Measurements from ENCODE around the gene DAGLB.
A peak's percentile ranks its signal among the peaks of the same experiment; 100 is the strongest.

Gene DAGLB

GRCh38 chr7:6435486-6436384 lies 12.0 kb downstream of the DAGLB start:
- TF ChIP-seq CTCF (IDR thresholded peaks at IDR 0.05; ENCODE audit: low read length) (peak; percentile 96), EZH2 (IDR thresholded peaks at IDR 0.05; ENCODE audit: borderline replicate concordance, low read length) (no peak)
- no peaks in the 10 kb centered on the region for H3K79me2 ChIP-seq (ENCODE audit: insufficient read depth, low read length)
- peaks cover 17% of the 10 kb centered on the region for H3K4me1 ChIP-seq (ENCODE audit: insufficient read depth, low read length, severe bottlenecking)
- 0 out of 2 replicates have a peak overlapping the region, but pooled peaks have one; percentile 14 for H3K4me2 ChIP-seq (ENCODE audit: low read length)
- no peak overlapping the region for H2AFZ ChIP-seq (ENCODE audit: low read length)
- H3K36me3 ChIP-seq (ENCODE audit: insufficient read depth, low read length), result peaks cover 32% of the 10 kb centered on the region; the same call in 1 of the 2 replicates
- no peaks in the 10 kb centered on the region for H3K27me3 ChIP-seq (ENCODE audit: insufficient read depth, low read length)
- H3K9ac ChIP-seq (ENCODE audit: low read length), result no peak overlapping the region
- no peaks in the 10 kb centered on the region for H3K9me2 ChIP-seq (ENCODE audit: low read depth, low read length)
- no peaks in the 10 kb centered on the region for H3K9me3 ChIP-seq (ENCODE audit: low read length)
- peak overlapping the region; percentile 34 for H3K27ac ChIP-seq (ENCODE audit: low read depth, low read length, poor library complexity, severe bottlenecking)
- H4K20me1 ChIP-seq (ENCODE audit: insufficient read depth, low read length), result no peaks in the 10 kb centered on the region
- H3F3A ChIP-seq (ENCODE audit: insufficient read depth, low read length), result no peaks in the 10 kb centered on the region
- no peak overlapping the region for H3K4me3 ChIP-seq (ENCODE audit: low read depth, low read length, poor library complexity, severe bottlenecking)

GRCh38 chr7:6433784-6434615 lies 13.8 kb downstream of the DAGLB start:
- Histone ChIP-seq H4K20me1 (ENCODE audit: insufficient read depth, low read length) (no peaks in the 10 kb centered on the region), H3K4me3 (ENCODE audit: low read depth, low read length, poor library complexity, severe bottlenecking) (no peak overlapping the region), H3K27ac (ENCODE audit: low read depth, low read length, poor library complexity, severe bottlenecking) (no peak overlapping the region), H2AFZ (ENCODE audit: low read length) (no peak overlapping the region), H3K9me3 (ENCODE audit: low read length) (no peaks in the 10 kb centered on the region), H3F3A (ENCODE audit: insufficient read depth, low read length) (no peaks in the 10 kb centered on the region), H3K79me2 (ENCODE audit: insufficient read depth, low read length) (no peaks in the 10 kb centered on the region), H3K36me3 (ENCODE audit: insufficient read depth, low read length) (peaks cover 28% of the 10 kb centered on the region; the same call in 1 of the 2 replicates), H3K4me2 (ENCODE audit: low read length) (no peak overlapping the region), H3K4me1 (ENCODE audit: insufficient read depth, low read length, severe bottlenecking) (peaks cover 17% of the 10 kb centered on the region), H3K27me3 (ENCODE audit: insufficient read depth, low read length) (no peaks in the 10 kb centered on the region), H3K9me2 (ENCODE audit: low read depth, low read length) (no peaks in the 10 kb centered on the region), H3K9ac (ENCODE audit: low read length) (no peak overlapping the region)
- TF ChIP-seq CTCF (IDR thresholded peaks at IDR 0.05; ENCODE audit: low read length) (no peak), EZH2 (IDR thresholded peaks at IDR 0.05; ENCODE audit: borderline replicate concordance, low read length) (no peak)

- H2AFZ ChIP-seq (ENCODE audit: low read length), result no peak overlapping the region
- no peaks in the 10 kb centered on the region for H4K20me1 ChIP-seq (ENCODE audit: insufficient read depth, low read length)
- H3K27me3 ChIP-seq (ENCODE audit: insufficient read depth, low read length), result no peaks in the 10 kb centered on the region
- no peaks in the 10 kb centered on the region for H3K9me2 ChIP-seq (ENCODE audit: low read depth, low read length)
- no peak overlapping the region for H3K27ac ChIP-seq (ENCODE audit: low read depth, low read length, poor library complexity, severe bottlenecking)
- no peak overlapping the region for H3K4me2 ChIP-seq (ENCODE audit: low read length)
- H3K4me1 ChIP-seq (ENCODE audit: insufficient read depth, low read length, severe bottlenecking), result peaks cover 11% of the 10 kb centered on the region
- H3K36me3 ChIP-seq (ENCODE audit: insufficient read depth, low read length), result peaks cover 28% of the 10 kb centered on the region; the same call in 1 of the 2 replicates
- H3K4me3 ChIP-seq (ENCODE audit: low read depth, low read length, poor library complexity, severe bottlenecking), result no peak overlapping the region
- no peaks in the 10 kb centered on the region for H3F3A ChIP-seq (ENCODE audit: insufficient read depth, low read length)
- no peaks in the 10 kb centered on the region for H3K79me2 ChIP-seq (ENCODE audit: insufficient read depth, low read length)
- H3K9me3 ChIP-seq (ENCODE audit: low read length), result no peaks in the 10 kb centered on the region
- H3K9ac ChIP-seq (ENCODE audit: low read length), result no peak overlapping the region
- no peak for TF ChIP-seq CTCF (IDR thresholded peaks at IDR 0.05; ENCODE audit: low read length)
- no peak for TF ChIP-seq EZH2 (IDR thresholded peaks at IDR 0.05; ENCODE audit: borderline replicate concordance, low read length)
Observed at GRCh38 chr7:6432781-6433180, 15.0 kb downstream of the DAGLB start.

Data from OCI-LY1 (cell line).